ENCODE data around the gene NCSTN.
"Not testable (repeated sequence)": the region's sequence is repeated elsewhere in the genome, so short reads cannot be mapped to it uniquely, and the experiment has no call there.

NCSTN gene

DNA sequence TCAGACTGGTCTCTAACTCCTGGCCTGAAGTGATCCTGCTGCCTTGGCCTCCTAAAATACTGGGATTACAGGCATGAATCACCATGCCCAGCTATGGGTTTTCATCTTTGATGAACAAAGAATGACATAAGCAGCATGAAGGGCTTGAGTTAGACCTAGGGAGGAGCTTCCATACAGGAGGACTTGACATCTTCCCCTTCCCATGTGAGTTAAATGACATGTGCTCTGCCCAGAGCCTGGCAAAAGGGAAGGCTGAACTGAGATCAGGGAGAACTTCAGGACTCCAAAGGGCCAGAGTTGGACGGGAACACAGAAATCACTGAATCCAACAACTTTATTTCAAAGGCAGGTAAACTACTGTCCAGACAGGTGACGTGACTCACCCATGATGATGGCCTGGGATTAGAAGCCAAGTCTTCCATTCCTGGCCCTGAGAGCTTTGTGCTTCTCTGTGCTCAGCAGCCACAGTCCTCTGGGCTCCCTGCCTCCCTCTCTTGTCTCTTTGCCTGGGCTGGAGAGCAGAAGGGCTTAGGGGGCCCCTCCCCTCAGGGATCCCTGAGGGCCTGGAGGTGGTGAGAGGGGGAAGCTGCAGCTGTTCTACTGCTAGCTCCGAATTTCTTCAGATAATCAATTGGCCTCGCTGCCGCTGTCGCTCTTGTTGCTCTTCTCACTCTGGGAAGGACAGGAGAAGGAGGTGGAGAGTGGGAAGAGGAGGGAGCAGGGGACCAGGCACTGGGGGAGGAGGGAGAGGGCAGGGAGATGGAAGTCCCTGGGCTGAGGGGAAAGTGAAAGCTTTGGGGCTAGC, 31.3 kb downstream of the NCSTN start:
- no peak for DNase-seq

GRCh38 chr1:160375788-160376524, 32.8 kb downstream of the NCSTN start:
- peak; percentile 15 for DNase-seq

DNA sequence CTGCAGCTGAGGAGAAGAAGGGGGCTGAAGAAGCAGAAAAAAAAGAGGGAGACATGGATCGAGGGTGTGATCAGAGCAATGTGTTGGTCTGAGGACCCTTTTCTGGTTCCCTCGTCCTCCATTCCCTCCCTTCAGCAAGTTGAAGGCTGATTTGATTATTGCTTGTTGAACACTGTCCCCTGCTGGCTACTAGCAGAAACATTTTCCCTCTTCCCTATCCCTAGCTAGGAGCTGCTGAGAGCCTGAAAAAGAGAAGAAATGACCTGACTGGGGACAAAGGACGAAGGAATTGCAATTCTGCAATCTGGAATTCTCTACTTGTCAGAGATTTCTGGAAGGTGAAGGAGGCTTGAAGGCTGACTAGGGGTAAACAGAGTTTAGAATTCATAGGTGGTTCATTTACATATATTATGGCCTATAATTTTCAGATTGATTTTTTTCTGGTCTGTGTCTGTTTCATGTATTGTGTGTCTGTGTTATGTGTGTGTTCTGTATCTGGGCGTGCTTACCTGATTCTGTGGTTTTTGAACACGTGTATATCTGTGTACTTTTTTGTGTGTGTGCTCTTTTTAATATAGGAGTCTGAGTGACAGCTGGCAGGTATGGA, 33.4 kb downstream of the NCSTN start:
- DNase-seq: peak; percentile 63

- no peak for DNase-seq
Measured at GRCh38 chr1:160377585-160378206, 34.5 kb downstream of the NCSTN start.

DNA sequence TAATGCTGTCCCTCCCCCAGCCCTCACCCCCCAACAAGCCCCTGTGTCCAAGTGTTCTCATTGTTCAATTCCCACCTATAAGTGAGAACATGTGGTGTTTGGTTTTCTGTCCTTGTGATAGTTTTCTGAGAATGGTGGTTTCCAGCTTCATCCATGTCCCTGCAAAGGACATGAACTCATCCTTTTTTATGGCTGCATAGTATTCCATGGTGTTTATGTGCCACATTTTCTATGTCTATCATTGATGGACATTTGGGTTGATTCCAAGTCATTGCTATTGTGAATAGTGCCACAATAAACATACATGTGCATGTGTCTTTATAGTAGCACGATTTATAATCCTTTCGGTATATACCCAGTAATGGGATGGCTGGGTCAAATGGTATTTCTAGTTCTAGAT, 41.6 kb downstream of the NCSTN start:
- not testable (repeated sequence) for DNase-seq

- DNase-seq: not testable (repeated sequence)
Measured at GRCh38 chr1:160388406-160388805, 45.2 kb downstream of the NCSTN start.

GRCh38 chr1:160394673-160395072, 51.5 kb downstream of the NCSTN start:
- DNase-seq: no peak

GRCh38 chr1:160397651-160398050, 54.5 kb downstream of the NCSTN start:
- DNase-seq: no peak

GRCh38 chr1:160398823-160399222, 55.6 kb downstream of the NCSTN start:
- no peak for DNase-seq

GRCh38 chr1:160399544-160400222, 56.5 kb downstream of the NCSTN start:
- no peak for DNase-seq

GRCh38 chr1:160400223-160400645, 57.1 kb downstream of the NCSTN start, which contains the start of gene VANGL2:
TSS of gene VANGL2 (plus strand) at chr1:160400564. CDS start at chr1:160415838, 15,274 bp downstream.
- DNase-seq: peak; percentile 47

DNA sequence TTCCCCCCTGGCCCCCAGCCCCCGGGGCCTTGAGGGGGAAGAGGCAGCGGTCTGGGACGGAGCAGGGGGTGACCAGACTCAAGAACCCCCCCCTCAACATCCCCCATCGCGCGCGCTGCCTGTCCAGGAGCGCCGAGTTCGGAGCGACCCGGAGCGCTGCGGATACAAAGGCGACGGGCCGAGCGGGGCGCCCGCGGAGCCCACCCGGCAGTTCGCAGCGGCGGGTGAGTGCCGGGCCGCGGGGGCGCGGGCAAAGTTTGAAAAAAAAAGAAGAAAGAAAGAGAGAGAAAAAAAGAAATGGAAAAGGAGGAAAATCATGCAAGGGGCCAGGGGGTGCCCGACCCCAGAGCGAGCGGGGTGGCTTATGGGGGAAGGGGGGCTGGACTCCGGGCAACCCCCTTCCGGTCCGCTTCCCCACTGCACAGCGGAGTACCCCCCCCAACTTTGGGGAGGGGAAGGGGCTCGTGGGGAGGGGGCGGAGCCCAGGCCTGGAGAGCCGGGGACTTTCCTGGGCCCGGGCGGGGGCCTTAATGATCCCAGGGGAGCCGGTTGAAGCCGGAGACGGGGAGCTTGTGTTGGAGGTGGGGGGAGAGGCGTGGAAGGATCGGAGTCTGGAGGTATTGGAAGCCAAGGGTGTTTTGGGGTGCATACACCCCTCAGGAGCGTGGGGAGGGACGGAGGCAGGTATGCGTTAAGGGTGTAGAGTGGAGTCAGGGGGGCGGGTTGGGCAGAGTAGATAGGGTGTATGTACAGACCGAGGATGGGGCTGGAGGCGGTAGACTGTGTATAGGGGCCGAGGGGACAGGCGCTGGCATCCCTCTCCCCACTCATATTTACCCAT, 57.7 kb downstream of the NCSTN start:
- DNase-seq: no peak

GRCh38 chr1:160401487-160401805, 58.3 kb downstream of the NCSTN start:
- no peak for DNase-seq

GRCh38 chr1:160402001-160402795, 59.0 kb downstream of the NCSTN start:
- no peak for DNase-seq

DNA sequence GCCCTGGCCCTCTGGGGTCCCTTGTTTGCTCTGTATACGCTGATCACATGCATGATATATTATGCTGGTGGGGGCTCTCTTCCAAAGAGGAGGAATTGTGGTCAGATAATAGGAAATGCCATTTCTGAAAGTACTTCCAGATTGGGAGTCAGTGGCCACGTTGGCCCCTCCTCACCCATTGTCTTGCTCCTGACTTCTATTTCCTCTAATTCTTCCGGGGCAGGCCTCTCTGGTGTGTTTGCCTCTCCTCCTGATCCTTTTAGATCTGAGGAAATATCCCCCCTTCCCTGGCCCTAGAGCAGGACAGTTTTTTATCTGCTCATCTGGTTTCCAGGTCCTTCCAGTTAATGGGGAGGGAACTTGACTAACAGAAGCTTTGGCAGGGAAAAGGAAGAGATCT, 60.1 kb downstream of the NCSTN start:
- no peak for DNase-seq

GRCh38 chr1:160404094-160404493, 60.9 kb downstream of the NCSTN start:
- DNase-seq: no peak

GRCh38 chr1:160405331-160405877, 62.2 kb downstream of the NCSTN start:
- DNase-seq: no peak

GRCh38 chr1:160406131-160406968, 63.2 kb downstream of the NCSTN start:
- DNase-seq: no peak

Measured in CD4-positive, alpha-beta T cell treated with Interleukin-17A for 1 hour (primary cell).